ENCODE measurements around the gene PLIN4. TPM values are rescaled to one million over a fixed set of nuclear protein-coding genes. Genes with fewer than 3 reads are reported as not detected.

PLIN4 gene
- total RNA-seq, 2 donors from 2014 or later, result 8.2 to 13.9 TPM

- TF ChIP-seq POLR2A (IDR thresholded peaks at IDR 0.05) (no peak), CTCF (IDR thresholded peaks at IDR 0.05) (no peak)
- 86% methylated on average over 22 of the region's 23 CpGs for WGBS
- Histone ChIP-seq H3K4me1 (replicated peaks) (no peaks in the 10 kb centered on the region), H3K4me3 (no peak overlapping the region), H3K36me3 (no peaks in the 10 kb centered on the region), H3K27me3 (replicated peaks; ENCODE audit: insufficient read depth) (no peaks in the 10 kb centered on the region), H3K27ac (no peak overlapping the region), H3K9me3 (no peaks in the 10 kb centered on the region)
- intact Hi-C loops (cut with DNase I), result no loop called here
- no peak for DNase-seq (ENCODE audit: low spot score)
Measured at GRCh38 chr19:4504297-4504701, 14.0 kb downstream of the PLIN4 start.

- no peak for TF ChIP-seq POLR2AphosphoS5 (IDR thresholded peaks at IDR 0.05)
- no peak for TF ChIP-seq POLR2A (IDR thresholded peaks at IDR 0.05)
- intact Hi-C loops (cut with DNase I), result no loop called here
- Histone ChIP-seq H3K27me3 (replicated peaks; ENCODE audit: insufficient read depth) (no peaks in the 10 kb centered on the region), H3K4me1 (replicated peaks) (no peaks in the 10 kb centered on the region), H3K36me3 (no peaks in the 10 kb centered on the region), H3K9me3 (no peaks in the 10 kb centered on the region), H3K4me3 (no peak overlapping the region), H3K27ac (no peak overlapping the region)
- 80% methylated on average over 10 of the region's 10 CpGs for WGBS
- DNase-seq (ENCODE audit: low spot score), result no peak
Measured at GRCh38 chr19:4503825-4504170, 14.5 kb downstream of the PLIN4 start.

GRCh38 chr19:4503132-4503824 lies 15.0 kb downstream of the PLIN4 start:
- no peaks in the 10 kb centered on the region for H3K9me3 ChIP-seq
- no peaks in the 10 kb centered on the region for H3K4me1 ChIP-seq (replicated peaks)
- WGBS, result 87% methylated on average over 25 of the region's 25 CpGs
- no peak for TF ChIP-seq POLR2AphosphoS5 (IDR thresholded peaks at IDR 0.05)
- TF ChIP-seq POLR2A (IDR thresholded peaks at IDR 0.05), result no peak
- TF ChIP-seq CTCF (IDR thresholded peaks at IDR 0.05), result no peak
- H3K36me3 ChIP-seq, result no peaks in the 10 kb centered on the region
- H3K27me3 ChIP-seq (replicated peaks; ENCODE audit: insufficient read depth), result no peaks in the 10 kb centered on the region
- no peak for DNase-seq (ENCODE audit: low spot score)
- intact Hi-C loops (cut with DNase I), result no loop called here
- no peak overlapping the region for H3K27ac ChIP-seq
- H3K4me3 ChIP-seq, result no peak overlapping the region

GRCh38 chr19:4502282-4503131 lies 15.8 kb downstream of the PLIN4 start:
- H3K36me3 ChIP-seq, result peaks cover 3% of the 10 kb centered on the region in 2 donors
- 80% methylated on average over 37 of the region's 37 CpGs for WGBS
- TF ChIP-seq POLR2A (IDR thresholded peaks at IDR 0.05), result no peak
- no peak for TF ChIP-seq POLR2AphosphoS5 (IDR thresholded peaks at IDR 0.05)
- DNase-seq (ENCODE audit: low spot score), result no peak
- H3K9me3 ChIP-seq, result no peaks in the 10 kb centered on the region
- intact Hi-C loops (cut with DNase I), result no loop called here
- no peak overlapping the region for H3K4me3 ChIP-seq
- H3K27ac ChIP-seq, result no peak overlapping the region
- H3K4me1 ChIP-seq (replicated peaks), result no peaks in the 10 kb centered on the region
- no peaks in the 10 kb centered on the region for H3K27me3 ChIP-seq (replicated peaks; ENCODE audit: insufficient read depth)

GRCh38 chr19:4501691-4502090 lies 16.6 kb downstream of the PLIN4 start:
- H3K27ac ChIP-seq, result no peak overlapping the region
- intact Hi-C loops (cut with DNase I), result no loop called here

More at GRCh38 chr19:4501691-4502090, 16.6 kb downstream of the PLIN4 start:
- TF ChIP-seq CTCF (IDR thresholded peaks at IDR 0.05) (no peak), POLR2A (IDR thresholded peaks at IDR 0.05) (no peak), POLR2AphosphoS5 (IDR thresholded peaks at IDR 0.05) (no peak)
- DNase-seq (ENCODE audit: low spot score), result no peak
- H3K9me3 ChIP-seq, result no peaks in the 10 kb centered on the region
- no peak overlapping the region for H3K4me3 ChIP-seq
- no peaks in the 10 kb centered on the region for H3K4me1 ChIP-seq (replicated peaks)
- H3K36me3 ChIP-seq, result peaks cover 3 to 9% of the 10 kb centered on the region in 2 donors
- no peaks in the 10 kb centered on the region for H3K27me3 ChIP-seq (replicated peaks; ENCODE audit: insufficient read depth)
- 90% methylated on average over 25 of the region's 25 CpGs for WGBS

All from prostate gland (tissue), 2 donors.